Measurements from ENCODE around the gene TRAF2.

TRAF2 gene

GRCh38 chr9:136913701-136914438, 27.6 kb downstream of the TRAF2 start:
- DNase-seq (ENCODE audit: low read depth), result no peak

DNA sequence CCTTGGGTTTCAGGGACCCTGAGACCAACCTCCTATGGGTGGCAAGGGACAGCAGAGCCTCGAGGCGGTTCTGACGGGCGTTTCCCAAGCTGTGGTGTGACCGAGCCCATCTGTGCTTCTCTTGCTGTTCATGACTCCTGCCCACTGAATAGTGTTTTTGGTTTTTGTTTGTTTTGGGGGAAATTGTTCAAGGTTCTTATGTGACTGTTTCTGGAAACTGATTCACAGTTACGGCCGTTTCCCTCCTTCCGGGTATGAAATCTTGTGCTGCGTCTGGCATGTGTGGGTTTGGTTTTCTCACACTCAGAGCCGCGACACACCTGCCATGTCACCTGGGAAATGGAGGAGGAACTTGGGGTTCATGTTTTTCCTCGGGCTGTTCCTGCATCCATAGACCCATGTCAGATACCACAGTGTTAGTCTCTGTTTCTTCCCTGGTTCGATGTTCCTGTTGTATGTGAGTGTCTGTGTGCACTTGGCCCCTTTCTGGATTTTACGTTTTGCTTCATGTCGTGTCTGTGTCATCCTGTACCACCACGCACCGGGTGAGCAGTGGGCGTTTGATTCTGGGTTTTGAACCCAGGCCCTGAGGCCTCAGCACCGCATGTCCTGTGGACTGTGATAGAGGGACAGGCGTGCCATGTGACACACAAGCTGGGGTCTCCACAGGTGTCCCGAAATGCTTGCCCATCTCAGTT, 29.5 kb downstream of the TRAF2 start:
- no peak for DNase-seq (ENCODE audit: low read depth)

GRCh38 chr9:136916330-136917184, 30.2 kb downstream of the TRAF2 start:
- no peak for DNase-seq (ENCODE audit: low read depth)

GRCh38 chr9:136917902-136918301, 31.6 kb downstream of the TRAF2 start:
- DNase-seq (ENCODE audit: low read depth), result no peak

GRCh38 chr9:136920069-136920468, 33.8 kb downstream of the TRAF2 start:
- no peak for DNase-seq (ENCODE audit: low read depth)

DNA sequence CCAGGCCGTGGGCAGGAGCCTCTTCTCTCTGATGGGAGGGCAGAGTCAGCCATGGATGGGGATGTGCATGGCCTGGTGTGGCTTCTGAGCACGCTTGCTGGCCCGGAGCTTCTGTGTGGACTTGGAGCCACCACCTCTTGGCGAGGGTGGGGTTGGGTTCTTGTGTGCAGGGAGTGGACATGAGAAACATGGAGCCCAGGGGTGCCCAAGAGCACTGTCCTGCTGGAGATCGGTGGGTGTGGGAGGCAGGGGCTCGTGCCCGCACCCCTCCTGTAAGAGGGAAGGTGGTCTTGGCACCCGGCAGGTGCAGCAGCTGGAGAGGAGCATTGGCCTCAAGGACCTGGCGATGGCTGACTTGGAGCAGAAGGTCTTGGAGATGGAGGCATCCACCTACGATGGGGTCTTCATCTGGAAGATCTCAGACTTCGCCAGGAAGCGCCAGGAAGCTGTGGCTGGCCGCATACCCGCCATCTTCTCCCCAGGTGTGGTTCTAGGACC, 34.5 kb downstream of the TRAF2 start:
- DNase-seq (ENCODE audit: low read depth), result no peak

- no peak for DNase-seq (ENCODE audit: low read depth)
Measured at GRCh38 chr9:136921307-136921706, 35.0 kb downstream of the TRAF2 start.

- no peak for DNase-seq (ENCODE audit: low read depth)
Measured at GRCh38 chr9:136921718-136922117, 35.4 kb downstream of the TRAF2 start.

DNA sequence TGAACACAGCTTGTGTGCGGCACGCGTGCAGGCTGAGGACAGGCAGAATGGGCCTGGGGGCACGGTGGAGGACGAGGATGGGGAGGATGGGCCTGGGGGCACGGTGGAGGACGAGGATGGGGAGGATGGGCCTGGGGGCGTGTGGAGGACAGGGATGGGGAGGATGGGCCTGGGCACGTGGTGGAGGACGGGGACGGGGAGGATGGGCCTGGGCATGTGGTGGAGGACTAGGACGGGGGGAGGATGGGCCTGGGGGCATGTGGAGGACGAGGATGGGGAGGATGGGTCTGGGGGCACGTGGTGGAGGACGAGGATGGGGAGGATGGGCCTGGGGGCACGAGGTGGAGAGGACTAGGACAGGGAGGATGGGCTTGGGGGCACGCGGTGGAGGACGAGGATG, 36.2 kb downstream of the TRAF2 start:
- DNase-seq (ENCODE audit: low read depth), result no peak

DNA sequence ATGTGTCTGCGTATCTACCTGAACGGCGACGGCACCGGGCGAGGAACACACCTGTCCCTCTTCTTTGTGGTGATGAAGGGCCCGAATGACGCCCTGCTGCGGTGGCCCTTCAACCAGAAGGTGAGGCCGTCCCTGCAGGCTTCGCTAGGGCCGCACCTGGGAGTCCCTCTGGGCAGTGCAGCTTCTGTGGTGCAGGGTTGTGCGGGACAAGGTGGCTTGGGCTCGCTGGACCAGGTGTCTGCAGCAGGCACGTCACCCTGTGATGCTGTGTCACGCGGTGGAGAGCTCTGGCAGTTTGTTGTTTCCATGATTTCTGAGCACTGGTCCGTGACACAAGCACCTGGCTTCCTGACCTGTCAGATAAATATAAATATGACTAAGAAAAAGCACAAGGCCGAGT, 37.6 kb downstream of the TRAF2 start:
- DNase-seq (ENCODE audit: low read depth), result no peak

GRCh38 chr9:136925414-136926153, 39.3 kb downstream of the TRAF2 start:
- no peak for DNase-seq (ENCODE audit: low read depth)

- DNase-seq (ENCODE audit: low read depth), result no peak
Measured at GRCh38 chr9:136926154-136926704, 39.9 kb downstream of the TRAF2 start.

GRCh38 chr9:136926749-136927148, 40.4 kb downstream of the TRAF2 start:
- no peak for DNase-seq (ENCODE audit: low read depth)

DNA sequence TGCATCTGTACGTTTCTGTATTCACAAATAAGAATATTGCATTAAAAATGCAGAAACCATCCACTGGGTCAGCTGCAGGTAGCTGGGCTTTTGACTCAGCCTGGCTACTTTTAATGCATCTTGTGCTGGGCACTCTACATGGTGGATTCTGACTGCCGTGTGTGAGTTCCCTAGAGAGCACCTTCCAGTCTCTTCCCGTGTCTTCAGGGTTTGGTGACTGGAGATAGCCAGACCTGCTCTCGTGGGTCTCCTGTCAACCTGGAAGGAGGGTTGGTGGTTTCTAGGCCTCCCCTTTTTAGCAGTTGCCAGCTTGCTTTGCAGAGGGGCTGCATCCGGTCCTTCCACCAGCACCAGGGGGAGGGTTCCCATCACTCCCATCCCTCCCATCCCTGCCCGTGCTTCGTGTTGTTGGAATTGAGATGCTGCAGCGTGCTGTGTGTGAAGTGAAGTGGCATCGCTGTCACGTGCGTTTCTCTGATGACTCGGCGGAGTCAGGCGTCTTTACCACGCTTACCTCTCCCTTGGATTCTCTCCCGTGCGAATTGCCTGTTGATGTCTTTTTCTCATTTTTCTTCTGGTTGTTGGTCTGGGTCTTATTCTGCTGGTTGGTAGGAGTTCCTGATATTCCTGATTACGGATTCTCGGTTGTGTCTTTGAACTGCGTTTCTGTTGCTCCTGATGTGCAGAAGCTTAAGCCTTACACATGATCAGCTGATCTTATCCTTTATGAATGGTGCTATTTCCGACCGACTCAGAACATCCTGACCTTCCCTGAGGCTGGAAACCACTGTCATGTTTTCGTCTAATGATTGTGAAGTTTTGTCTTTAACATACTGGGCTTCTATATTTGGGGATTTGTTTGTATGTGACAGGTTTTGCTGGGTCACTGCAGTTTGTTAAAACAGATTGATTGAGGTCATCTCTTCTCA, 41.3 kb downstream of the TRAF2 start:
- no peak for DNase-seq (ENCODE audit: low read depth)

GRCh38 chr9:136928591-136928990, 42.3 kb downstream of the TRAF2 start:
- no peak for DNase-seq (ENCODE audit: low read depth)

DNA sequence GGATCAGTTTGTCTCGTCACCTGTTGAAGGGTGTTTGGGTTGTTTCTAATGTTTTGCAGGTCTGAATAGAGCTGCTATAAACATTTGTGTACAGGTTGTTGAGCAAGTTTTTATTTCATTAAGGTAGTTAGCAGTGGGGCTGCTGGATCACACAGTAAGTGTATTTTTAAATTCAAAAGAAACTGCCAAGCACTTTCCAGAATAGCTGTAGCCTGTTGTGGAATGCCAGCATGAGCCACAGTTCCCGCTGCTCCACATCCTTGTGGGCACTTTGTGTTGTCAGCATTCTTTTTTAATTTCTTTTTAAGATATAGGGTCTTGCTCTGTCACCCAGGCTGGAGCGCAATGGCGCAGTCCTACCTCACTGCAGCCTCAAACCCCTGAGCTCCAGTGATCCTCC, 43.7 kb downstream of the TRAF2 start:
- DNase-seq (ENCODE audit: low read depth), result no peak

DNA sequence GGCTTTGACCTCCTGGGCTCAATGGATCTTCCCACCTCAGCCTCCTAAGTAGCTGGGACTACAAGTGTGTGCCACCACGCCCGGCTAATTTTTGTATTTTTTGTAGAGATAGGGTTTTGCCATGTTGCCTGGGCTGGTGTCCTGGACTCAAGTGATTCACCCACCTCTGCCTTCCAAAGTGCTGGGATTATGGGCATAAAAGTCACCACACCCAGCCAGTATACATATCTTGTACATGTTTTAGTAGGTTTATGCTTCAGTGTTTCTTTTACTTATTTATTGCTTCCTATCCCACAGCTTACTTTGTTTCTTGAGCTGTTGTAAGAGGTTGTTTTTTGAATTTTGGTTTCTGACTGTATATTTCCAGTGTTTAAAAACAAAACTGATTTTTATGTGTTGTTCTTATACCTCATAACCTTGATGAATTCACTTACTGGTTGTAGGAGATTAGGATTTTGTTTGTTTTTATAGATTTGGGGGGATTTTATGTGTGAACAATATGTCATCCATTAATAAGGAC, 45.4 kb downstream of the TRAF2 start:
- DNase-seq (ENCODE audit: low read depth), result no peak

DNA sequence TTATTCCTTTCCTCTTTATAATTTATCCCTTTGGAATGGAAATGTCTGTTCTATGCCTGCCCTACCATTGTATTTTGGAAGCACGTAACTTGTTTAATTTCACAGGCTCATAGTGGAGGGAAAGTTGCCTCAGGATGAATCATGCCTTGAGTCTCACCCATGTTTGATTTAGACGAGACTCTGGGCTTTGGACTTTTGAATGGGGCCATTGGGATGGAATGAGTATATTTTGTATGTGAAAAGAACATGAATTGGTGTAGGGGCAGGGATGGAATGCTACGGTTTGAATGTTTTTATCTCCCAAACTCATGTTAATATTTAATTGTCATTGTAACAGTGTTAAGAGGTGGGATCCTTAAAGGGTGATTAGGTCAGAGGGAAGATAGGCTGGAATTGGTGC, 48.0 kb downstream of the TRAF2 start:
- DNase-seq (ENCODE audit: low read depth), result no peak

DNA sequence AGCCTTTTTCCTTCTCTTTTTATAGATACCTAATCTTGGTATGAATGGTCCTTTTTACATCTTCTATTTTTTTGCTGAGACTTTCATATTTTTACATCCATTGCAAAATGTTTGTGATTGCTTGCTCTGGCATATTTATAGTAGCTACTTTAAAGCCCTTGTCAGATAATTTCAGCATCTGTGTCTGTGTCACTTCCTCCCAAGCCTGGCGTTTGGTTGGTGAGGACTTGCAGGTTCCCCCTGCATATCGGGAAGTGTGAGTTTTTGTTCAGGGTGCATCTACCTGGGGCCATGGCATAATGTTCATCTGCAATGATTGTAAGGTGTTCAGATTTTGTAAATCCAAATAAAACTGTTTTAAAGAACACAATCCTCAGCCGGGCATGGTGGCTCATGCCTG, 49.3 kb downstream of the TRAF2 start:
- DNase-seq (ENCODE audit: low read depth), result no peak

GRCh38 chr9:136936645-136937170, 50.4 kb downstream of the TRAF2 start:
- no peak for DNase-seq (ENCODE audit: low read depth)

All from GM04503 (cell line).